ENCODE data around the gene SLC7A10. TPM values are rescaled to one million over a fixed set of nuclear protein-coding genes. Genes with fewer than 3 reads are reported as not detected.

Gene SLC7A10
- polyA plus RNA-seq, 1 donor (not counting 4 experiments of a cell fraction or from before 2014, with no cell fraction given): not detected

DNA sequence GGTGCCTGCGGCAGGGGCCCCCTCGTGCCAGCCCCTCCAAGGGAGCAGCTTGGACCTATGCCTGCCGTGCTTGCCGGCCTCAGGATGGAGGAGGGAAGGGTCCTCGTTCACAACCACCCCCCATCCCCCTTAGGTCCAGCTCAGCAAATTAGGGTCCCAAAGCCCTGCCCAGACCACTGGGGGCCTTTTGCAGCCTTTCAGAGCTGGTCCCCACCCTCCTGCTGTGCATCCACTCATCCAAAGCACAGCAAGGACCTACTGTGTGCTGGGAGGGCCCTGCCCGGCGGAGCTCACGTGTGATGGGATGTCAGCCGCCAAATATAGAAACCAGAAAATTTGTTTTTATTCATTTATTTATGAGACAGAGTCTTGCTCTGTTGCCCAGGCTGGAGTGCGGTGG lies 16.5 kb upstream of the SLC7A10 start:
- Histone ChIP-seq H3K9me3 (ENCODE audit: control insufficient read depth, low read depth, low read length) (peaks cover 2% of the 10 kb centered on the region), H4K20me1 (ENCODE audit: control insufficient read depth, extremely low read depth, insufficient read depth, low read length) (no peaks in the 10 kb centered on the region), H2AFZ (ENCODE audit: control insufficient read depth, low read length) (no peak overlapping the region), H3K4me3 (ENCODE audit: control insufficient read depth in 2 of 3, extremely low read depth in 1 of 3, insufficient read depth in 2 of 3, low read depth in 1 of 3, low read length in 3 of 3) (no peak overlapping the region), H3K4me1 (ENCODE audit: control insufficient read depth, extremely low read depth, insufficient read depth, low read length) (no peaks in the 10 kb centered on the region), H3K9me1 (ENCODE audit: control insufficient read depth, extremely low read depth, insufficient read depth, low read length) (no peaks in the 10 kb centered on the region), H3K36me3 (ENCODE audit: control insufficient read depth in 2 of 2, extremely low read depth in 1 of 2, insufficient read depth in 2 of 2, low read length in 2 of 2) (no peaks in the 10 kb centered on the region), H3K27ac (ENCODE audit: control insufficient read depth, insufficient read depth, low read length) (no peak overlapping the region), H3K79me2 (ENCODE audit: control insufficient read depth, insufficient read depth, low read length) (no peaks in the 10 kb centered on the region), H3K27me3 (ENCODE audit: control insufficient read depth, extremely low read depth, insufficient read depth, low read length) (peaks cover 3% of the 10 kb centered on the region), H3K9ac (ENCODE audit: control insufficient read depth, extremely low read depth, insufficient read depth, low read length) (no peak overlapping the region), H3K4me2 (ENCODE audit: control insufficient read depth, extremely low read depth, insufficient read depth, low read depth, low read length) (no peak overlapping the region)
- dilution Hi-C loops (cut with MboI; ENCODE audit: extremely low pct_ligation_motif_present, low sequenced_read_pairs): no loop called here
- FAIRE-seq (no peak), DNase-seq (ENCODE audit: low read depth, low spot score) (no peak)
- no peak for TF ChIP-seq EZH2 (IDR thresholded peaks at IDR 0.05; ENCODE audit: low read length)
- TF ChIP-seq, protein P1, sequence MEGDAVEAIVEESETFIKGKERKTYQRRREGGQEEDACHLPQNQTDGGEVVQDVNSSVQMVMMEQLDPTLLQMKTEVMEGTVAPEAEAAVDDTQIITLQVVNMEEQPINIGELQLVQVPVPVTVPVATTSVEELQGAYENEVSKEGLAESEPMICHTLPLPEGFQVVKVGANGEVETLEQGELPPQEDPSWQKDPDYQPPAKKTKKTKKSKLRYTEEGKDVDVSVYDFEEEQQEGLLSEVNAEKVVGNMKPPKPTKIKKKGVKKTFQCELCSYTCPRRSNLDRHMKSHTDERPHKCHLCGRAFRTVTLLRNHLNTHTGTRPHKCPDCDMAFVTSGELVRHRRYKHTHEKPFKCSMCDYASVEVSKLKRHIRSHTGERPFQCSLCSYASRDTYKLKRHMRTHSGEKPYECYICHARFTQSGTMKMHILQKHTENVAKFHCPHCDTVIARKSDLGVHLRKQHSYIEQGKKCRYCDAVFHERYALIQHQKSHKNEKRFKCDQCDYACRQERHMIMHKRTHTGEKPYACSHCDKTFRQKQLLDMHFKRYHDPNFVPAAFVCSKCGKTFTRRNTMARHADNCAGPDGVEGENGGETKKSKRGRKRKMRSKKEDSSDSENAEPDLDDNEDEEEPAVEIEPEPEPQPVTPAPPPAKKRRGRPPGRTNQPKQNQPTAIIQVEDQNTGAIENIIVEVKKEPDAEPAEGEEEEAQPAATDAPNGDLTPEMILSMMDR (optimal IDR thresholded peaks at IDR 0.05 in 1 of 3, IDR thresholded peaks at IDR 0.05 in 1 of 3, conservative IDR thresholded peaks at IDR 0.05 in 1 of 3; ENCODE audit: extremely low read depth in 1 of 3, insufficient read depth in 2 of 3, low read length in 3 of 3): no peak

DNA sequence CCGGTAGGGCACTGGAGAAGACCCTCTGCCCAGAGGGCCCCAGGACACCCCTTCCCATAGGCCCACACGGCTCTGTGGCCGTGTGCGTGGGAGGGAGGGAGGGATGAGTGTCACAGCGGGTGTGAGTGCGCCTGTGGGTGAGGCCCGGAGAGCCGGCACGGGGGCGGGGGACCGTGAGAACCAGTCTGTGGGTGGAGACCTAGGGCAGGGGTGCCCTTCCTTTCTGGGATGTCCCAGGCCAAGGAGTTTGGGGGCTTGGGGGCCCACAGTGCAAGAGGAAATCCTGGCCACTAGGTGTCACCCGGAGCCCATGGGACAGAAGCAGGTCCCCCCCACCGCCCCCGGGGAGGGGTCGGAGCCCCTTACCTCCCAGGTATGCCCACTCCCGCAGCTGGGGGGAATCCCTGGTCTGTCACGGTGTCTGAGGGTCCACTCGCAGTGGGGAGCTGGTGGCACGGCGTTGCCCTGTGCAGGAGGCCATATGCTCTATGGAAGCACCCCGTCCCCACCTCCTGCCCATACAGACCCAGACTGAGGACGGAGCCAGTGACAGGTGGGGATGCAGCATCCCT lies 16.0 kb upstream of the SLC7A10 start:
- Histone ChIP-seq H4K20me1 (ENCODE audit: control insufficient read depth, extremely low read depth, insufficient read depth, low read length) (no peaks in the 10 kb centered on the region), H3K9ac (ENCODE audit: control insufficient read depth, extremely low read depth, insufficient read depth, low read length) (no peak overlapping the region), H3K79me2 (ENCODE audit: control insufficient read depth, insufficient read depth, low read length) (no peaks in the 10 kb centered on the region), H3K4me1 (ENCODE audit: control insufficient read depth, extremely low read depth, insufficient read depth, low read length) (no peaks in the 10 kb centered on the region), H2AFZ (ENCODE audit: control insufficient read depth, low read length) (no peak overlapping the region), H3K9me3 (ENCODE audit: control insufficient read depth, low read depth, low read length) (peaks cover 2% of the 10 kb centered on the region), H3K27me3 (ENCODE audit: control insufficient read depth, extremely low read depth, insufficient read depth, low read length) (peaks cover 3% of the 10 kb centered on the region), H3K4me3 (ENCODE audit: control insufficient read depth in 2 of 3, extremely low read depth in 1 of 3, insufficient read depth in 2 of 3, low read depth in 1 of 3, low read length in 3 of 3) (no peak overlapping the region), H3K4me2 (ENCODE audit: control insufficient read depth, extremely low read depth, insufficient read depth, low read depth, low read length) (no peak overlapping the region), H3K36me3 (ENCODE audit: control insufficient read depth in 2 of 2, extremely low read depth in 1 of 2, insufficient read depth in 2 of 2, low read length in 2 of 2) (no peaks in the 10 kb centered on the region), H3K27ac (ENCODE audit: control insufficient read depth, insufficient read depth, low read length) (no peak overlapping the region), H3K9me1 (ENCODE audit: control insufficient read depth, extremely low read depth, insufficient read depth, low read length) (no peaks in the 10 kb centered on the region)
- dilution Hi-C loops (cut with MboI; ENCODE audit: extremely low pct_ligation_motif_present, low sequenced_read_pairs): no loop called here
- DNase-seq (ENCODE audit: low read depth, low spot score) (no peak), FAIRE-seq (no peak)
- no peak for TF ChIP-seq EZH2 (IDR thresholded peaks at IDR 0.05; ENCODE audit: low read length)
- TF ChIP-seq, protein P1 (optimal IDR thresholded peaks at IDR 0.05 in 1 of 3, IDR thresholded peaks at IDR 0.05 in 1 of 3, conservative IDR thresholded peaks at IDR 0.05 in 1 of 3; ENCODE audit: extremely low read depth in 1 of 3, insufficient read depth in 2 of 3, low read length in 3 of 3): peak; percentile 34 to 70 (median 61)

Data from keratinocyte (primary cell).